Lower lobe of right lung (tissue), 2 donors: ENCODE data around the gene ATP6V1E1. TPM values are rescaled to one million over a fixed set of nuclear protein-coding genes. Genes with fewer than 3 reads are reported as not detected.
A peak's percentile ranks its signal among the peaks of the same experiment; 100 is the strongest.
"Not testable (repeated sequence)": the region's sequence is repeated elsewhere in the genome, so short reads cannot be mapped to it uniquely, and the experiment has no call there.

ENCODE experiments used
- ATAC-seq, 2 donors: fragments of 200-7000 bp; cut with Tn5 transposase; one replicate each; pipeline ENCODE4 v1.9.1; 2020 to 2022; ENCODE audit warnings: mild to moderate bottlenecking in 2 of 2, moderate library complexity in 2 of 2
- DNase-seq: peaks from one replicate; pipeline ENCODE4 v3.0.0-alpha.2; 2020
- H3K27ac ChIP-seq: fragments of 200-600 bp; one replicate; pipeline ENCODE4 v1.8.0; 2022
- H3K27me3 ChIP-seq: fragments of 200-600 bp; one replicate; pipeline ENCODE4 v1.8.0; 2022; ENCODE audit warnings: low read depth
- H3K36me3 ChIP-seq: fragments of 200-600 bp; one replicate; pipeline ENCODE4 v1.8.0; 2022; ENCODE audit warnings: mild to moderate bottlenecking
- H3K4me1 ChIP-seq: fragments of 200-600 bp; one replicate; pipeline ENCODE4 v1.8.0; 2022
- H3K4me3 ChIP-seq: fragments of 200-600 bp; one replicate; pipeline ENCODE4 v1.8.0; 2022; ENCODE audit warnings: mild to moderate bottlenecking
- H3K9me3 ChIP-seq: fragments of 200-600 bp; one replicate; pipeline ENCODE4 v1.8.0; 2022
- CTCF ChIP-seq: fragments of 200-600 bp; IDR thresholded peaks from one replicate; pipeline ENCODE4 v1.8.0; 2022; ENCODE audit warnings: antibody characterized with exemption, mild to moderate bottlenecking
- intact Hi-C: fragments of 100-400 bp; cut with DNase I; formaldehyde crosslinking; loops from one replicate; pipeline ENCODE4 v1.11.0; 2022
- long read RNA-seq: library from polyadenylated mRNA; unstranded; transcript quantifications from one replicate; pipeline ENCODE4 v2.0.0, GENCODE V29; 2021
- total RNA-seq: library from RNA; stranded (reverse); fragmentation: NEBNext Ultra II Directional; extraction: Animal tissue kit (Norgen Biotek cat#: 25700); gene quantifications from one replicate; pipeline ENCODE4 v1.2.1, GENCODE V29; 2021
- donor health status: DM: no; HTN: yes; CAD: no; lungs with severe emphysema.

The ATP6V1E1 gene
- total RNA-seq = 133 TPM
- long read RNA-seq, transcript ATP6V1E1-201 (9 exons, 1,402 nt) = major isoform, 41 of 79 reads
- long read RNA-seq, partial matches to known transcripts = 32 of 79 reads
- long read RNA-seq, other reads (novel, unspliced or antisense) = 5 of 79 reads

GRCh38 chr22:17628406-17629172 is at the start of gene ATP6V1E1:
ATP6V1E1 (minus strand) TSS chr22:17628749; CDS start chr22:17628635, 114 bp downstream.
- Histone ChIP-seq H3K4me1 (peaks cover 33% of the 10 kb centered on the region), H3K27ac (peak within 1 kb of the TSS; percentile 95), H3K4me3 (peak within 1 kb of the TSS; percentile 97), H3K36me3 (peaks cover 10% of the 10 kb centered on the region), H3K9me3 (no peaks in the 10 kb centered on the region), H3K27me3 (no peaks in the 10 kb centered on the region)
- peak; percentile 96 for DNase-seq
- intact Hi-C loops = no loop called here
- no peak for TF ChIP-seq CTCF
- ATAC-seq = peak; percentile 100

GRCh38 chr22:17675584-17675983 is 47.0 kb upstream of the ATP6V1E1 start:
- Histone ChIP-seq H3K27me3 (no peaks in the 10 kb centered on the region), H3K27ac (no peak overlapping the region), H3K4me3 (no peak overlapping the region), H3K36me3 (peaks cover 5% of the 10 kb centered on the region), H3K9me3 (no peaks in the 10 kb centered on the region), H3K4me1 (peaks cover 11% of the 10 kb centered on the region)
- TF ChIP-seq CTCF = no peak
- ATAC-seq (no peak), DNase-seq (no peak)
- intact Hi-C loops = no loop called here

GRCh38 chr22:17674152-17674551 is 45.6 kb upstream of the ATP6V1E1 start:
- no peak for TF ChIP-seq CTCF
- intact Hi-C loops = no loop called here
- DNase-seq = no peak
- Histone ChIP-seq H3K4me1 (peaks cover 11% of the 10 kb centered on the region), H3K27ac (no peak overlapping the region), H3K9me3 (no peaks in the 10 kb centered on the region), H3K27me3 (no peaks in the 10 kb centered on the region), H3K4me3 (no peak overlapping the region), H3K36me3 (peaks cover 9% of the 10 kb centered on the region)
- no peak for ATAC-seq

- Histone ChIP-seq H3K27me3 (no peaks in the 10 kb centered on the region), H3K4me1 (peaks cover 11% of the 10 kb centered on the region), H3K4me3 (no peak overlapping the region), H3K27ac (no peak overlapping the region), H3K9me3 (no peaks in the 10 kb centered on the region), H3K36me3 (peaks cover 9% of the 10 kb centered on the region)
- intact Hi-C loops = no loop called here
- DNase-seq (no peak), ATAC-seq (no peak)
- no peak for TF ChIP-seq CTCF
These were observed 44.0 kb upstream of the ATP6V1E1 start for GRCh38 chr22:17672417-17672991.

GRCh38 chr22:17671521-17672092 is 43.1 kb upstream of the ATP6V1E1 start:
- H3K4me3 ChIP-seq, H3K9me3 ChIP-seq, H3K36me3 ChIP-seq, H3K27ac ChIP-seq, ATAC-seq, H3K27me3 ChIP-seq, DNase-seq, intact Hi-C loops: not testable (repeated sequence)
- peaks cover 11% of the 10 kb centered on the region for H3K4me1 ChIP-seq

GRCh38 chr22:17665854-17666253 is 37.3 kb upstream of the ATP6V1E1 start:
- intact Hi-C loops = no loop called here
- peaks cover 48% of the 10 kb centered on the region for H3K36me3 ChIP-seq
- DNase-seq = no peak

More at GRCh38 chr22:17665854-17666253, 37.3 kb upstream of the ATP6V1E1 start:
- no peaks in the 10 kb centered on the region for H3K9me3 ChIP-seq
- H3K4me1 ChIP-seq = no peaks in the 10 kb centered on the region
- H3K27me3 ChIP-seq = no peaks in the 10 kb centered on the region
- H3K27ac ChIP-seq = no peak overlapping the region
- ATAC-seq = no peak
- H3K4me3 ChIP-seq = no peak overlapping the region
- TF ChIP-seq CTCF = no peak
